B cell (primary cell): Measurements from ENCODE around the gene CPED1. TPM values are rescaled to one million over a fixed set of nuclear protein-coding genes. Genes with fewer than 3 reads are reported as not detected.
A peak's percentile ranks its signal among the peaks of the same experiment; 100 is the strongest.

Experiments used
- ATAC-seq: fragments of 200-7000 bp; cut with Tn5 transposase; one replicate; pipeline ENCODE4 v1.10.0; 2021; ENCODE audit warnings: low read depth, mild to moderate bottlenecking, moderate number of reproducible peaks, moderate library complexity
- CTCF ChIA-PET: fragments of 350-600 bp; sonication (Branson Sonifier 250); formaldehyde crosslinking; loops from one replicate; lab custom pipeline; 2021; ENCODE audit warnings: antibody characterized with exemption, inconsistent platforms; lab: Charles Lee
- POLR2A ChIA-PET: fragments of 350-600 bp; sonication (Branson Sonifier 250); formaldehyde crosslinking; loops from one replicate; lab custom pipeline; 2021; ENCODE audit warnings: antibody characterized with exemption; lab: Charles Lee
- DNase-seq: peaks from one replicate; pipeline ENCODE4 v3.0.0; 2013
- H2AFZ ChIP-seq: 2 replicates; pipeline ENCODE4 v1.6.1; 2012; ENCODE audit warnings: mild to moderate bottlenecking, low read depth, low read length; ENCODE audit not compliant: insufficient read depth, poor library complexity, severe bottlenecking
- H3K27ac ChIP-seq, 2 donors: 1 replicate in 1 of 2; 2 replicates in 1 of 2; pipeline ENCODE4 v1.5.1; 2012 to 2013; ENCODE audit warnings: low read length in 2 of 2, mild to moderate bottlenecking in 2 of 2, moderate library complexity in 1 of 2
- H3K27me3 ChIP-seq, 4 experiments: fragments of 200-600 bp in 1 of 4; sonication (generic) in 1 of 4; replicated peaks in 1 of 4; 1 replicate in 2 of 4; 2 replicates in 2 of 4; pipeline versions ENCODE4 v1.6.1 to v1.7.0; 2013 to 2016; ENCODE audit warnings: low read length in 3 of 4, mild to moderate bottlenecking in 2 of 4, mixed read lengths in 1 of 4, moderate library complexity in 1 of 4; ENCODE audit not compliant: insufficient read depth in 4 of 4, control insufficient read depth in 3 of 4; ENCODE audit errors: control extremely low read depth in 1 of 4
- H3K36me3 ChIP-seq, 2 experiments: replicated peaks in 1 of 2; 1 replicate in 1 of 2; 2 replicates in 1 of 2; pipeline versions ENCODE4 v1.6.1 to v1.7.1; 2013; ENCODE audit warnings: low read length in 1 of 2; ENCODE audit not compliant: insufficient read depth in 2 of 2, control insufficient read depth in 1 of 2; ENCODE audit errors: control extremely low read depth in 1 of 2, extremely low read depth in 1 of 2
- H3K4me1 ChIP-seq, 2 donors: fragments of 200-600 bp in 1 of 2; sonication (generic) in 1 of 2; 1 replicate in 1 of 2; 2 replicates in 1 of 2; pipeline versions ENCODE4 v1.5.1 to v1.6.1; 2013 to 2017; ENCODE audit warnings: low read length in 2 of 2; ENCODE audit not compliant: control insufficient read depth in 2 of 2, insufficient read depth in 2 of 2
- H3K4me2 ChIP-seq: replicated peaks from 2 replicates; pipeline ENCODE3; 2012; ENCODE audit warnings: mild to moderate bottlenecking, low read depth, low read length; ENCODE audit not compliant: poor library complexity, severe bottlenecking
- H3K4me3 ChIP-seq, 5 experiments: fragments of 200-600 bp in 1 of 5; sonication (generic) in 1 of 5; 1 replicate in 3 of 5; 2 replicates in 2 of 5; pipeline versions ENCODE4 v1.5.1 to v1.7.0; 2011 to 2016; ENCODE audit warnings: low read length in 4 of 5, mild to moderate bottlenecking in 4 of 5, low read depth in 2 of 5, control low read depth in 1 of 5, moderate library complexity in 1 of 5; ENCODE audit not compliant: insufficient read depth in 1 of 5; ENCODE audit errors: control extremely low read depth in 1 of 5, extremely low read depth in 1 of 5
- H3K79me2 ChIP-seq: fragments of 200-600 bp; sonication (generic); one replicate; pipeline ENCODE4 v1.6.0; 2016; ENCODE audit warnings: low read length; ENCODE audit not compliant: control insufficient read depth, insufficient read depth
- H3K9ac ChIP-seq: fragments of 200-600 bp; sonication (generic); 2 replicates; pipeline ENCODE4 v1.6.1; 2017; ENCODE audit warnings: mild to moderate bottlenecking, low read length, moderate library complexity
- H3K9me3 ChIP-seq, 3 donors: one replicate each; pipeline versions ENCODE4 v1.6.1 to v1.7.1; 2013; ENCODE audit warnings: low read length in 2 of 3; ENCODE audit not compliant: control insufficient read depth in 2 of 3, insufficient read depth in 1 of 3; ENCODE audit errors: control extremely low read depth in 1 of 3
- H4K20me1 ChIP-seq: 2 replicates; pipeline ENCODE4 v1.6.0; 2012; ENCODE audit warnings: mild to moderate bottlenecking, low read length; ENCODE audit not compliant: insufficient read depth, control insufficient read depth, poor library complexity, severe bottlenecking
- H3K27ac Mint-ChIP-seq: one replicate; pipeline ENCODE4 v1.8.0; 2021; ENCODE audit warnings: mixed read lengths
- H3K27me3 Mint-ChIP-seq: one replicate; pipeline ENCODE4 v1.8.0; 2021; ENCODE audit warnings: mixed read lengths
- H3K4me1 Mint-ChIP-seq: one replicate; pipeline ENCODE4 v1.8.0; 2021; ENCODE audit warnings: mixed read lengths
- H3K4me3 Mint-ChIP-seq: one replicate; pipeline ENCODE4 v1.8.0; 2021; ENCODE audit warnings: mixed read lengths
- H3K9me3 Mint-ChIP-seq: one replicate; pipeline ENCODE4 v1.8.0; 2022; ENCODE audit warnings: mixed read lengths; ENCODE audit not compliant: insufficient read depth
- EZH2 ChIP-seq: IDR thresholded peaks from 2 replicates; pipeline ENCODE4 v1.6.1; 2012; ENCODE audit warnings: borderline replicate concordance, low read depth, mild to moderate bottlenecking, moderate library complexity, low read length; ENCODE audit not compliant: insufficient read depth, poor library complexity, severe bottlenecking
- WGBS: methylation state at CpG from one replicate; pipeline ENCODE4 v1.1.5; 2013; ENCODE audit warnings: missing lambda C conversion rate; ENCODE audit not compliant: insufficient coverage; 5-methylcytosine and 5-hydroxymethylcytosine counted together
- intact Hi-C: fragments of 100-400 bp; cut with micrococcal nuclease; formaldehyde crosslinking; loops from one replicate; pipeline ENCODE4 v1.10.0; 2022
- polyA plus RNA-seq: library from polyadenylated mRNA; depleted of rRNA; stranded (reverse); fragments of >200 nt; gene quantifications from 2 replicates; pipeline ENCODE4 v1.2.3, GENCODE V29; 2012
- total RNA-seq, 2 donors: library from RNA; stranded (reverse); fragments of 120-200 nt in 1 of 2; gene quantifications; 1 replicate in 1 of 2; 2 replicates in 1 of 2; pipeline versions ENCODE4 v1.2.3 to v1.2.4, GENCODE V29; 2013 to 2022
- TF ChIP-seq, protein P1 (sequence below): fragments of 200-600 bp; IDR thresholded peaks from one replicate; pipeline ENCODE4 v1.8.0; 2022; ENCODE audit warnings: antibody characterized with exemption, mild to moderate bottlenecking

Gene CPED1
- total and polyA plus RNA-seq, 2 donors (not counting 1 experiment from before 2014, with no cell fraction given) = 0.44 to 3.8 TPM

DNA sequence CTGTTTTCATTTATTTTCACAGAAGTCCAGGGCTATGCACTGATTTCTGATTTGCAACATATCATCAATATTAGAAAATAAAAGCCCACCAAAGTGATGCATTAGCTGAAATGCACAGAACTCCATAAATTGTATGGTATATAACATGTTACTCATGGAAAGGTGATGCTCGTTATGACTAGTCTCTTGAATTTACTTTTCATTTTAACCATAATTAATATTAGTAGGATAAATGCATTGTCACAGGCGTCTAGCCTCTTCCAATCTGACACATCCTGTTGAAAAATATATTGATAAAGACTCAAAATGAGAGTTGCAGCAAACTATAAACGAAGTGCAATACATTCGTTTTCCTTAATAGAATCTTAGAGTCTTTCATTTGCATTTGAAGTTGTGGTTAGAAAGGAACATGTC is 92.4 kb downstream of the CPED1 start:
- H3K4me2 ChIP-seq = no peak overlapping the region
- ATAC-seq (no peak), DNase-seq (no peak)
- H3K4me3 ChIP-seq = no peak overlapping the region
- WGBS = no CpG with 5 or more reads among the region's 4 CpGs
- TF ChIP-seq, protein P1, sequence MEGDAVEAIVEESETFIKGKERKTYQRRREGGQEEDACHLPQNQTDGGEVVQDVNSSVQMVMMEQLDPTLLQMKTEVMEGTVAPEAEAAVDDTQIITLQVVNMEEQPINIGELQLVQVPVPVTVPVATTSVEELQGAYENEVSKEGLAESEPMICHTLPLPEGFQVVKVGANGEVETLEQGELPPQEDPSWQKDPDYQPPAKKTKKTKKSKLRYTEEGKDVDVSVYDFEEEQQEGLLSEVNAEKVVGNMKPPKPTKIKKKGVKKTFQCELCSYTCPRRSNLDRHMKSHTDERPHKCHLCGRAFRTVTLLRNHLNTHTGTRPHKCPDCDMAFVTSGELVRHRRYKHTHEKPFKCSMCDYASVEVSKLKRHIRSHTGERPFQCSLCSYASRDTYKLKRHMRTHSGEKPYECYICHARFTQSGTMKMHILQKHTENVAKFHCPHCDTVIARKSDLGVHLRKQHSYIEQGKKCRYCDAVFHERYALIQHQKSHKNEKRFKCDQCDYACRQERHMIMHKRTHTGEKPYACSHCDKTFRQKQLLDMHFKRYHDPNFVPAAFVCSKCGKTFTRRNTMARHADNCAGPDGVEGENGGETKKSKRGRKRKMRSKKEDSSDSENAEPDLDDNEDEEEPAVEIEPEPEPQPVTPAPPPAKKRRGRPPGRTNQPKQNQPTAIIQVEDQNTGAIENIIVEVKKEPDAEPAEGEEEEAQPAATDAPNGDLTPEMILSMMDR = no peak
- no peak for TF ChIP-seq EZH2
- peaks cover 2 to 5% of the 10 kb centered on the region in 2 donors for H3K4me1 ChIP-seq
- Mint-ChIP-seq H3K27ac (no peak overlapping the region), H3K4me3 (no peak overlapping the region), H3K9me3 (no peaks in the 10 kb centered on the region), H3K27me3 (no peaks in the 10 kb centered on the region), H3K4me1 (peaks cover 7% of the 10 kb centered on the region)
- intact Hi-C loops = loop anchor here (1.0 kb wide), 3 partner anchors 94 to 289 kb away; no protein-coding TSS in a partner anchor
- H3K9ac ChIP-seq = no peak overlapping the region
- no peak overlapping the region for H3K27ac ChIP-seq
- H4K20me1 ChIP-seq = no peaks in the 10 kb centered on the region
- no peaks in the 10 kb centered on the region for H3K79me2 ChIP-seq
- CTCF ChIA-PET = interaction anchor here (1.2 to 7.1 kb wide), 10 partner anchors 11 to 288 kb away, joined by 3 to 85 read pairs (median 6); partner anchors contain the start of gene CPED1
- no peak overlapping the region for H2AFZ ChIP-seq
- H3K36me3 ChIP-seq = no peaks in the 10 kb centered on the region
- no peaks in the 10 kb centered on the region for H3K9me3 ChIP-seq
- no peaks in the 10 kb centered on the region for H3K27me3 ChIP-seq
- POLR2A ChIA-PET = no interaction called here

- DNase-seq (peak; percentile 62), ATAC-seq (peak; percentile 76)
- no peak overlapping the region for H3K4me3 Mint-ChIP-seq
- no peaks in the 10 kb centered on the region for H3K27me3 Mint-ChIP-seq
- no peak overlapping the region for H3K4me3 ChIP-seq
- intact Hi-C loops = loop anchor here (1.0 kb wide), 3 partner anchors 94 to 289 kb away; no protein-coding TSS in a partner anchor
- no peaks in the 10 kb centered on the region for H3K79me2 ChIP-seq
- no peaks in the 10 kb centered on the region for H3K9me3 ChIP-seq
- H3K27ac Mint-ChIP-seq = no peak overlapping the region
- TF ChIP-seq, protein P1 = peak; percentile 80
- TF ChIP-seq EZH2 = no peak
- POLR2A ChIA-PET = interaction anchor here (0.5 kb wide), 2 partner anchors 15 to 463 kb away, joined by 3 to 5 read pairs; no protein-coding TSS in a partner anchor
- H4K20me1 ChIP-seq = no peaks in the 10 kb centered on the region
- CTCF ChIA-PET = interaction anchor here (1.0 to 7.1 kb wide), 12 partner anchors 11 to 295 kb away, joined by 3 to 85 read pairs (median 5); partner anchors contain the start of gene CPED1
- H3K27me3 ChIP-seq = no peaks in the 10 kb centered on the region
- H3K9ac ChIP-seq = no peak overlapping the region
- no peak overlapping the region for H2AFZ ChIP-seq
- no CpG with 5 or more reads among the region's 3 CpGs for WGBS
- peaks cover 12% of the 10 kb centered on the region for H3K4me1 Mint-ChIP-seq
- no peaks in the 10 kb centered on the region for H3K9me3 Mint-ChIP-seq
- no peak overlapping the region for H3K27ac ChIP-seq
- H3K36me3 ChIP-seq = no peaks in the 10 kb centered on the region
- peaks cover 2 to 9% of the 10 kb centered on the region in 2 donors for H3K4me1 ChIP-seq
- no peak overlapping the region for H3K4me2 ChIP-seq
Observed at GRCh38 chr7:121081327-121081936, 92.9 kb downstream of the CPED1 start.
